Hindlimb muscle (tissue), 1 donor: ENCODE results near the gene GNAI2. TPM values are rescaled to one million over a fixed set of nuclear protein-coding genes. Genes with fewer than 3 reads are reported as not detected.
"Not testable (repeated sequence)": the region's sequence is repeated elsewhere in the genome, so short reads cannot be mapped to it uniquely, and the experiment has no call there.

ENCODE experiments used
- DNase-seq: peaks from one replicate; pipeline ENCODE4 v3.0.0-alpha.2; 2013
- polyA plus RNA-seq: library from polyadenylated mRNA; unstranded; fragments of 120-200 nt; gene quantifications from one replicate; pipeline ENCODE4 v1.2.1, GENCODE V29; 2013; ENCODE audit not compliant: insufficient read length

The GNAI2 gene
- polyA plus RNA-seq, 1 donor: 187 TPM

GRCh38 chr3:50245831-50246516, 10.0 kb downstream of the GNAI2 start:
- DNase-seq: peak; percentile 89

- DNase-seq: no peak
Measured at GRCh38 chr3:50246517-50246954, 10.5 kb downstream of the GNAI2 start.

DNA sequence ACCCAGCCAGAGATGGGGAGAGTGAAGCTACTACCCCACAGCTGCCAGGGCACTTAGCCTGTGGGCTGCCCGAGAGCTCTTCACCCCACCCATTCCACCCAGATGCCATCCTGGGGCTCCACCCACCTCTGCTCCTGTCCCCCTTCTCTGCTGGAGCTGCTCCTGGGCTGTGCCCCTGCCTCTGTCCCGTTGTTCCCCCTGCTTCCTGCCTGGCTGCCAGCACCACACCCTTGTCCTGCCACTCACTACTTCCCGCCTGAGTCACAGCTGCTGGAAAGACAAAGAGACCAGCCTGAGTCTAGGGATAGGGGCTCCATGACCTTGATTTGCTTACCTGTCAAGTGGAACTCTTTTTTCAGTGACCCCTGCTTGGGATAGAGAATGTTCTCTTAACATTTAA, 12.4 kb downstream of the GNAI2 start:
- DNase-seq: no peak

DNA sequence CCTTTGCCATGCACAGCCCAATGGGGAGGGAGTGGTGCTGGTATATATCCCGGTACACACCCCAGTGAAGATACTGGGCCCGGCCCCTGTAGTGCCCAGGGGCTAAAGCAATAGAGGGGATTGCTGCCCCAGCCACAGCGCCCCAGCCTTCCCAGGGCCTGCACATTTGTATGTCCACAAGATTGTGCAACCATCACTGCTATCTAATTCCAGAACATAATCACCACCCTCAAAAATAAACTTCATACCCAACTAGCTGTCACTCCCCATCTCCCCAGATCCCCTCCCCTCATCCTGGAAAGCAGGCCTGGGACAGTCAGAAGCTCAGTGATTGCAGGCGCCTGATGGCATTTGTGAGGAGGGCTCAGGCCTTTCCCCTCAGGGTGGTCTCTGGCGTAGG, 13.5 kb downstream of the GNAI2 start:
- DNase-seq: no peak

DNA sequence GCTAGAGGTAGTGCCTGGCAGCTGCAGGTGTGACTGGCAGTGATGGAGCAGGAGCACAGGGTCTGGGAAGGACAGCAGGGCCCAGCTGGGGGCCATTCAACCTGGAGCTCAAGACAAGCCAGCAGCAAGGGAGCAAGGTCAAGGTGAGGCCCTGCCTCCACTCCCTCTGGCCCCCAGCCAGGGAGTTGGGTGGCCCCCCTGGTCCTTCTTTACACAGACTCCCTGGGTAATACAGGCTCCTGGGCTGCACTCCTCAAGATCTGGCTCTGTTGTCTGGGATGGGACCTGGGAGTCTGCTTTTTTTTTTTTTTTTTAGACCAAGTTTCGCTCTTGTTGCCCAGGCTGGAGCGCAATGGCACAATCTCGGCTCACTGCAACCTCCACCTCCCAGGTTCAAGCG, 14.5 kb downstream of the GNAI2 start:
- DNase-seq: no peak

DNA sequence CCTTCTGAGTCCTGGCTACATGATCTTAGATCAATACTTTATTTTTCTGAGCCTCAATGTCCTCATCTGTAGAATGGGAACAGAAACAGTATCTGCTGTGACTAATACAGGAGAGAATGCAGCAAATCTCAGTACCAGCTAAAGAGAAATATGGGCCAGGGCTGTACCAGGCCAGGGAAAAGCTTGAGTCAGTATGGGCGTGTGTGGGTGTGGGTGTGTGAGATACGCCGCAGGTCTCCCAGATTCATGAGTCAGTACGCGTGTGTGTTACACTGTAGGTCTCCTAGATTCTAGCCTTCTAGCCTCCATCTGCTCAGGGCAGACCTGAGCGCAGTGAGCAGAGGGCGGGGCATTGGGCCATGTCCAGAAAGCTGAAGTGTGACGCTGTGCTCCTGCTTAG, 15.2 kb downstream of the GNAI2 start:
- no peak for DNase-seq

GRCh38 chr3:50254577-50255250, 18.7 kb downstream of the GNAI2 start:
- no peak for DNase-seq

- no peak for DNase-seq
Measured at GRCh38 chr3:50255251-50255615, 19.2 kb downstream of the GNAI2 start.

GRCh38 chr3:50256978-50257890, 21.2 kb downstream of the GNAI2 start:
- no peak for DNase-seq

DNA sequence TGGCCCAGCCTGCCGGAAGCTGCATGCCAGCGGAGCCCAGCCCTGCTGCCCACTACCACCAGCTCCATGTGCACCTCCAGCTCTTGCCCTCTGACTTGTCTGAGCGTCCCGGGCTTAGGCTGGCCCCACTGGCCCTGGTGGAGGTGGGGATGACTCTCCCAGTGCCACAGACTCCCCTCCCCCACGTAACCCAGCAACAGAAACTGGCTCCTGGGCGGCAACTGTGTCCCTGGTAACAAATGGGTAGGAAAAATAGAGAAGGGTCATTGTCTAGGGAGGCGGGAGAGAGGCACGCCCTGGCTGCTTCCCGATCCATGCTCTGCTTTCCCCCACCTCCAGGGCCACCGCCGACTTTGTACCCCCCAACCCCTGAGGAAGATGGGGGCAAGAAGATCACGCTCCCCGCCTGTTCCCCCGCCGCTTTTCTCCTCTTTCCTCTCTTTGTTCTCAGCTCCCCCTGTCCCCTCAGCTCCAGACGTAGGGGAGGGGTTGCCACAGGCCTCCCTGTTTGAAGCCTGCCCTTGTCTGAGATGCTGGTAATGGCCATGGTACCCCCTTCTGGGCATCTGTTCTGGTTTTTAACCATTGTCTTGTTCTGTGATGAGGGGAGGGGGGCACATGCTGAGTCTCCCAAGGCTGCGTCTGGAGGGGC, 22.2 kb downstream of the GNAI2 start:
- DNase-seq: no peak

GRCh38 chr3:50258979-50259378, 23.0 kb downstream of the GNAI2 start:
- DNase-seq: no peak

GRCh38 chr3:50259432-50260026, 23.5 kb downstream of the GNAI2 start:
- no peak for DNase-seq

DNA sequence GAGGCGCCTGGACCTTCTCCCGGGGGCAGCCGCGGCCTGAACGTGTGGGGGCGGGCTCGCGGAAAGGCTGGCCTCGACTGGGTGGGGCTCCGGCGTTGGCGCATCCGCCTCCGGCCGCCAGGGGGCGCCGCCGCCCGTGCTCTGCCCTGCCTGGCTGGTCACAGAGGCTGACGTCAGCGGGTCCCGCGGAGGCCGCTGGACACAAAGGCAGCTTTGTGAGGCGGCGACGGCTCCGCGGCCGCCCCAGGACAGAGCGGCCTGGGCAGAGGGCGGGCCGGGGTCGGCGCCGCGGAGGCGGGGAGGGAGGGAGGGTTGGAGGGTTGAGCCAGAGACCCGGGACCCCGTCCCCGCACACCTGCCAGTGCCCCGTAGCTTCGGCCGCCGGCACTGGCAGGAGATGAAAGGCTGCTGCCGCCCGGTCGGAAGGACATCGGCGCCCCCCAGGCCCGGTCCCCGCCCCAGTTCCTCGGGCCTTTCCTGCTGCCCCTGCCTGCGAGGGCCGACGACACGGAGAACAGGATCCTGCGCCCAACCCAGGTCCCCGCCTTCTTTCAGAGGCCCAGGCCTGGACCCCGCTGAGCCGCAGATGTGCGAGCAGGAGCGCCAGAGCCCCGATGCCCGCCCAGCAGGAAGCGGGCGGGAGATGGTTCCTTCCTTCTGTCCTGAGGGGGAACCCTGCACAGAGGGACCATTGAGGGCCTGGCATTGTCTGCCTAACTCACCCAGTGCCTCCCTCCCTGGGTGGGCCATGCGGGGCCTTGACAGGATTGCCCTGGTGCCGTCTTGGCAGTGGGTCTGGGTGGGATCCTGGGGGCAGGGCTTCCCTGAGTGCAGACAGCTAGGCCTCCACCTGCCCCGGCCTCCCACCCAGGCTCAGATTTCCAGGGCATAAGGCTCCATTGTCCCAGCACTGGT, 24.3 kb downstream of the GNAI2 start:
- DNase-seq: peak; percentile 96

- DNase-seq: no peak
Measured at GRCh38 chr3:50260942-50261441, 25.0 kb downstream of the GNAI2 start.

- no peak for DNase-seq
Measured at GRCh38 chr3:50261505-50261904, 25.5 kb downstream of the GNAI2 start.

DNA sequence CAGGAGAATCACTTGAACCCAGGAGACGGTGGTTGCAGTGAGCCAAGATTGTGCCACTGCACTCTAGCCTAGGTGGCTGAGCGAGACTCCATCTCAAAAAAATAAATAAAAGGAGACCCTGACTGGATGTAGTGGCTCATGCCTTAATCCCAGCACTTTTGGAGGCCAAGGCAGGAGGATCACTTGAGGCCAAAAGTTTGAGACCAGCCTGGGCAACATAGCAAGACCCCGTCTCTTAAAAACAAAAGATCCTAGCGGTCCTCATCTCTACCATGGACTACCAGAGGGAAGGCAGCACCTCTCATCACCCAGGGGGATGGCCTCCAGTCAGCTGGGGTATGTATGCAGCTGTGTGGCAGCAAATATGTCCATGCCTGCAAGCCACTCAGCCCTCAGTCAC, 26.2 kb downstream of the GNAI2 start:
- DNase-seq: not testable (repeated sequence)

- DNase-seq: no peak
Measured at GRCh38 chr3:50262778-50263177, 26.8 kb downstream of the GNAI2 start.

DNA sequence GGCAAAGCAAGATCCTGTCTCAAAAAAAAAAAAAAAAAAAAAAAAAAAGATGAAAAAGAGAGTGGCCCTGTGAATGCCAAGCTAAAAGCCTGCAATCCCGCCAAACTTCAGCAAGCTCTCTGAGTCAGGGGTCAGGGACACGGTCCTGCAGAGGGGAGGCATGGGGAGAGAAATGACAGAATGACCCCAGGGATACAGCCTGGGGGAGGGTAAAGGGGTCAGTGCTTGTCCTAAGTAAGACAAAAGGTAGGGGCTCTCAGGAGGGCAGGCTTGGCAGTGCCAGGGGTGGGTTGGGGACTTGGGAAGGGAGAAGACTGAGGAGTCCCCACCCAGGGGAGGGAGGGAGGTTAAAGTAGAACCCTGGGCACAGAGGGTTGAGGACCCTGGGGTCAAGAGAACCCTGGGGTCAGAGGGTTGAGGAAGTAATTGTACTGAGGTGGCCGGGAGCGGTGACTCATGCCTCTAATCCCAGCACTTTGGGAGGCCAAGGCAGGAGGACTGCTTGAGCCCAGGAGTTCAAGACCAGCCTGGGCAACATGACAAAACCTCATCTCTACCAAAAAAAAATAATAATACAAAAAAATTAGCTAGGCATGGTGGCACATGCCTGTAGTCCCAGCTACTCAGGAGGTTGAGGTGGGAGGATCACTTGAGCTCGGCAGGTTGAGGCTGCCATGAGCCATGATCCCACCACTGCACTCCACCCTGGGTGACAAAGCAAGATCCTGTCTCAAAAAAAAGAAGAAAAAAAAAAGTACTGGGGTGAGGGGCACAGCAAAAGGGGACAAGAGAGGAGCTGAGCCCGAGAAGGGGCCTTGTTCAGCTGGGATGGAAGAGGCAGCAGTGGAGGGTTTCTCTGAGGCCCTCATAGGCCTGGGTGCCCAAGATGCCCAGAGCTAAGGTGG, 27.7 kb downstream of the GNAI2 start:
- DNase-seq: no peak

DNA sequence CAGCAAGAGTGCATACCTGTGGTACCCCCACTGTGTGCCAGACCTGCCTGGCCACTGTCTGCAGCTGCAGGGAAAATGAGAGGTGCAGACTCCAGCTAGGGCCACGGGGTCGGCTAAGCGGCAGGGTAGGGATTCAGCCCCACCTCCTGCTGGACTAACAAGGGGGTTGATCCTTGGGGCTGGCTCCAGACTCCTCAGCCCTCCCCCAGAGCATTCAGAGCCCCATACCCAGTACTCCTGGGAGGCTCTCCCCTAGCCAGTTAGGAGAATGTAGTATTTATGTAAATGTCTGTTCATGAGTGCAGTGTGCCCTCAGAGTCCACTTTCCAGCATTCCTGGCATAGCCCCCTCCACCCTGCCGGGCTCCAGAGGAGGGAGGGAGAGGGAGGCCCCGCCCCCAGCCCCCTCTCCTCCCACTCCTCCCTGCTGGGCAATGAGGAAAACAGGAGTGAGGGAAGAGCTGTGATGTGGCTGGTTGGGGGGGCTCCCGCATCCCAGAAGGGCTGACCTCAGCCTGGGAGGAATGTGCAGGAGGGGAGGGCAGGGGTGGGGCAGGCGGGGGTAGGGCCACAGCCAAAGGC, 28.5 kb downstream of the GNAI2 start:
- peak; percentile 91 for DNase-seq
